ENCODE results near the gene C1QTNF6. TPM values are rescaled to one million over a fixed set of nuclear protein-coding genes. Genes with fewer than 3 reads are reported as not detected.
A peak's percentile ranks its signal among the peaks of the same experiment; 100 is the strongest.

Gene C1QTNF6
- total RNA-seq, 1 donor, result 4.6 TPM

DNA sequence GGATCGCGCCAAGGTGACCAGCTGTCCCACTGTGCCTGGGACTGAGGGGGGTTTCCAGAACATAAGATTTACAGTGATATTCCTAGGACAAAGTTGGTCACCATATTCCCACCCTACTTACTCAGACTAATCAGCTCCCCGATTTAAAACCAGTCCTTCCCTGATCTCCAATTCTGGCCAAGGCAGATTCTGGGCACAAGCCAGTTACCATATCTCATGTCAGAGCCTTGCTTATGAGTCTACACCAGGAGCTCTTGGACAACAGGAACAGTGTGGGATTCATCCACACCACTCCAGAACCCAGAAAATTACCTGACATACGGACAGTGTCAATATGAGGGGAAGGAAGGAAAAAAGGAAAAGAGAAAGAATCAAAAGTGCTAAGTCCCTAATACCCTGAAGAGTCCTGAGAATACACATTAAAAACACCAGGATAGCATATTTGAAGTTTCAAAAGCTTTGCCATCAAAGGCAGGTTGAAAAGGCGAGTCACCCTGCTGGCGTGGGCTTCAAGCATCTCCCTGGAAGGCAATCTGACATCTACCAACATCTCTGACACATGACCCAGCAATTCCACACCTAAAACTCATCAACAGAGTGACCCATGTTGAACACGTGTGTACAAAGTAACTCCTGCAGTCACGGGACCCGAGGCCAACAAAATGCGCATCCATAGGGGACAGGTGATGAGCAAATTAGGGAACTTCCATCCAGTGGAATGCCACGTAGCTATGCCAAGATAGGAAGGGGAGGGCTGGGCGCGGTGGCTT, 30.3 kb downstream of the C1QTNF6 start:
- H3K4me3 ChIP-seq (ENCODE audit: low read depth, low read length), result no peak overlapping the region
- TF ChIP-seq, protein P1, sequence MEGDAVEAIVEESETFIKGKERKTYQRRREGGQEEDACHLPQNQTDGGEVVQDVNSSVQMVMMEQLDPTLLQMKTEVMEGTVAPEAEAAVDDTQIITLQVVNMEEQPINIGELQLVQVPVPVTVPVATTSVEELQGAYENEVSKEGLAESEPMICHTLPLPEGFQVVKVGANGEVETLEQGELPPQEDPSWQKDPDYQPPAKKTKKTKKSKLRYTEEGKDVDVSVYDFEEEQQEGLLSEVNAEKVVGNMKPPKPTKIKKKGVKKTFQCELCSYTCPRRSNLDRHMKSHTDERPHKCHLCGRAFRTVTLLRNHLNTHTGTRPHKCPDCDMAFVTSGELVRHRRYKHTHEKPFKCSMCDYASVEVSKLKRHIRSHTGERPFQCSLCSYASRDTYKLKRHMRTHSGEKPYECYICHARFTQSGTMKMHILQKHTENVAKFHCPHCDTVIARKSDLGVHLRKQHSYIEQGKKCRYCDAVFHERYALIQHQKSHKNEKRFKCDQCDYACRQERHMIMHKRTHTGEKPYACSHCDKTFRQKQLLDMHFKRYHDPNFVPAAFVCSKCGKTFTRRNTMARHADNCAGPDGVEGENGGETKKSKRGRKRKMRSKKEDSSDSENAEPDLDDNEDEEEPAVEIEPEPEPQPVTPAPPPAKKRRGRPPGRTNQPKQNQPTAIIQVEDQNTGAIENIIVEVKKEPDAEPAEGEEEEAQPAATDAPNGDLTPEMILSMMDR (IDR thresholded peaks at IDR 0.05; ENCODE audit: insufficient read depth, low read length), result no peak
- peak; percentile 46 for DNase-seq (ENCODE audit: low read depth)

DNA sequence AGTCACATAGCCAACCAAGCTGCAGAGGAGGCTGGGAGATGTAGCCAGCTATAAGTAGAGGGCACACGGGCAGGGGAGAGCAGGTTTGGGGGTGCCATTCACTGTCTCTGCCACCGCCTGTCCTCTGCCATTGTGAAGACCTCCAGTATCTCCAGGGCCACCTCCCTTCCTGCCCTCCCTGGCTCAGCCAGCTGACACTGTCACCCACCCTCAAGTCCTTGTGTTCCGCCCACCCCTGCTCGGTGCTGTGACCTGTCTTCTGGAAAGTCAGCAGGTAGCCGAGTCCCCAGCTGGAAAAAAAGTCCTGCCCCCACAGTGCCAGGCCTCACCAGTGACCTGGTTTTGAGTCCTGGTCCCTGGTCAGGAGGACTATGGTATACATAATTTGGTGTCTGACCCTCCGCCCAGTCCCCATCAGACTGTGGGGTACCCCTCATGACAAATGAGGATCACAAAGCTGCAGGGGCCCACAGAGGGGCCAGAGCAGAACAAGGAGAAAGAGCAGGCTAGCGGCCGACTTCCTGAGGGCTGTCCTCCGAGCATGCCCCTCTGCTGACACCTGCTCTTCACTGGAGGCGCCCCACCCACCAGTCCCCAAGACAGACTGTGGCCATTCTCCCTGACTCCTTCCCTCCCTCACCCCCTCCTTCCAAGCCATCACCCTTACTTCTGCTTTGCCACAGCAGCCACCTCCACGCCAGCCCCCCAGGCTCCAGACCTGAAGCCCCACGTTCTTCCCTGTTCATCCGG, 31.2 kb downstream of the C1QTNF6 start:
- DNase-seq (ENCODE audit: low read depth), result no peak
- TF ChIP-seq, protein P1 (IDR thresholded peaks at IDR 0.05; ENCODE audit: insufficient read depth, low read length), result no peak
- no peak overlapping the region for H3K4me3 ChIP-seq (ENCODE audit: low read depth, low read length)

GRCh38 chr22:37155971-37156370, 32.1 kb downstream of the C1QTNF6 start:
- no peak for DNase-seq (ENCODE audit: low read depth)
- H3K4me3 ChIP-seq (ENCODE audit: low read depth, low read length), result no peak overlapping the region
- TF ChIP-seq, protein P1 (IDR thresholded peaks at IDR 0.05; ENCODE audit: insufficient read depth, low read length), result no peak

GRCh38 chr22:37154925-37155712, 32.9 kb downstream of the C1QTNF6 start:
- no peak overlapping the region for H3K4me3 ChIP-seq (ENCODE audit: low read depth, low read length)
- no peak for DNase-seq (ENCODE audit: low read depth)
- TF ChIP-seq, protein P1 (IDR thresholded peaks at IDR 0.05; ENCODE audit: insufficient read depth, low read length), result no peak

- TF ChIP-seq, protein P1 (IDR thresholded peaks at IDR 0.05; ENCODE audit: insufficient read depth, low read length), result no peak
- H3K4me3 ChIP-seq (ENCODE audit: low read depth, low read length), result no peak overlapping the region
- no peak for DNase-seq (ENCODE audit: low read depth)
These were observed 34.1 kb downstream of the C1QTNF6 start for GRCh38 chr22:37153901-37154300.

DNA sequence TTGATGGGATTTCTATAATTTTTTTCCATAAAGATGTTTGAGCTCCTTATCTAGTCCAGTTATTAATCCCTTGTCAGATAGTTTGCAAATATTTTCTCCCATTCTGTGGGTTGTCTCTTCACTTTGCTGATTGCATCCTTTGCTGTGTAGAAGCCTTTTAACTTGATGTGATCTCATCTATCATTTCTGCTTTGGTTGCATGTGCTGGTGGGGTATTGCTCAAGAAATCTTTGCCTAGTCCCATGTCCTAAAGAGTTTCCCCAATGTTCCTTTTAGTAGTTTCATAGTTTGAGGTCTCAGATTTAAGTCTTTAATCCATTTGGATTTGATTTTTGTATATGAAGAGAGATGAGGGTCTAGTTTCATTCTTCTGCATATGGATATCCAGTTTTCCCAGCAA, 36.6 kb downstream of the C1QTNF6 start:
- TF ChIP-seq, protein P1 (IDR thresholded peaks at IDR 0.05; ENCODE audit: insufficient read depth, low read length), result no peak
- DNase-seq (ENCODE audit: low read depth), result no peak
- no peak overlapping the region for H3K4me3 ChIP-seq (ENCODE audit: low read depth, low read length)
